WTC11 (cell line): Measurements from ENCODE around the gene MACROH2A2. TPM values are rescaled to one million over a fixed set of nuclear protein-coding genes. Genes with fewer than 3 reads are reported as not detected.

ENCODE experiments used
- ATAC-seq: fragments of 200-7000 bp; cut with Tn5 transposase; 2 replicates; pipeline ENCODE4 v1.10.0; 2021; ENCODE audit warnings: mild to moderate bottlenecking, moderate library complexity
- CTCF ChIA-PET: fragments of 300-600 bp; sonication (Branson Sonifier 250); formaldehyde crosslinking; loops from one replicate; lab custom pipeline; 2021; ENCODE audit warnings: antibody characterized with exemption; lab: Charles Lee
- POLR2A ChIA-PET: fragments of 350-600 bp; sonication (Branson Sonifier 250); formaldehyde crosslinking; loops from one replicate; lab custom pipeline; 2021; ENCODE audit warnings: antibody characterized with exemption; lab: Charles Lee
- DNase-seq: peaks from one replicate; pipeline ENCODE4 v3.0.0; 2021; ENCODE audit warnings: low spot score
- H3K27ac Mint-ChIP-seq: 2 replicates; pipeline ENCODE4 v1.8.0; 2021; ENCODE audit warnings: mixed read lengths
- H3K27me3 Mint-ChIP-seq: 2 replicates; pipeline ENCODE4 v1.8.0; 2021; ENCODE audit warnings: low read depth, mild to moderate bottlenecking, moderate library complexity, mixed read lengths
- H3K36me3 Mint-ChIP-seq: 2 replicates; pipeline ENCODE4 v1.8.0; 2021; ENCODE audit warnings: mixed read lengths
- H3K4me1 Mint-ChIP-seq: 2 replicates; pipeline ENCODE4 v1.8.0; 2022; ENCODE audit warnings: mixed read lengths
- H3K4me3 Mint-ChIP-seq: 2 replicates; pipeline ENCODE4 v1.8.0; 2021; ENCODE audit warnings: mild to moderate bottlenecking, moderate library complexity, mixed read lengths
- H3K9me3 Mint-ChIP-seq: 2 replicates; pipeline ENCODE4 v1.8.0; 2021; ENCODE audit warnings: mixed read lengths
- CDX4 ChIP-seq: fragments of 250-450 bp; sonication (Bioruptor Pico); IDR thresholded peaks from 2 replicates; pipeline ENCODE4 v1.9.0; 2021; ENCODE audit warnings: moderate library complexity, mild to moderate bottlenecking, inconsistent platforms, borderline replicate concordance
- CREM ChIP-seq: sonication (generic); formaldehyde crosslinking; IDR thresholded peaks from 2 replicates; pipeline ENCODE4 v1.8.1; 2022; ENCODE audit warnings: mild to moderate bottlenecking, missing genetic modification reagents, moderate library complexity
- ELF4 ChIP-seq: sonication (generic); formaldehyde crosslinking; IDR thresholded peaks from 2 replicates; pipeline ENCODE4 v1.8.1; 2022; ENCODE audit warnings: low read depth, mild to moderate bottlenecking, moderate library complexity, missing genetic modification reagents
- FOXJ3 ChIP-seq: sonication (generic); formaldehyde crosslinking; IDR thresholded peaks from 2 replicates; pipeline ENCODE4 v1.9.0; 2021; ENCODE audit warnings: missing genetic modification reagents, mild to moderate bottlenecking, borderline replicate concordance
- FOXK1 ChIP-seq: sonication (generic); formaldehyde crosslinking; IDR thresholded peaks from 2 replicates; pipeline ENCODE4 v1.8.0; 2022; ENCODE audit warnings: mild to moderate bottlenecking, moderate library complexity, missing genetic modification reagents
- FOXP1 ChIP-seq: sonication (generic); formaldehyde crosslinking; IDR thresholded peaks from 2 replicates; pipeline ENCODE4 v1.8.0; 2022; ENCODE audit warnings: missing genetic modification reagents, mild to moderate bottlenecking, moderate library complexity, borderline replicate concordance
- GRHL2 ChIP-seq: fragments of 250-450 bp; sonication (Bioruptor Pico); IDR thresholded peaks from 2 replicates; pipeline ENCODE4 v1.8.0; 2022; ENCODE audit warnings: mild to moderate bottlenecking, moderate library complexity; ENCODE audit not compliant: insufficient replicate concordance, severe bottlenecking
- IRF2 ChIP-seq: sonication (generic); formaldehyde crosslinking; IDR thresholded peaks from 2 replicates; pipeline ENCODE4 v1.8.0; 2022; ENCODE audit warnings: low read depth, missing genetic modification reagents, borderline replicate concordance
- KAT7 ChIP-seq: sonication (generic); formaldehyde crosslinking; IDR thresholded peaks from 2 replicates; pipeline ENCODE4 v1.8.1; 2023; ENCODE audit warnings: missing genetic modification reagents, mild to moderate bottlenecking, borderline replicate concordance
- NR2C2 ChIP-seq: sonication (generic); formaldehyde crosslinking; IDR thresholded peaks from 2 replicates; pipeline ENCODE4 v1.8.0; 2022; ENCODE audit warnings: mild to moderate bottlenecking, missing genetic modification reagents
- PRRX2 ChIP-seq: fragments of 250-450 bp; sonication (Bioruptor Pico); IDR thresholded peaks from 2 replicates; pipeline ENCODE4 v1.8.0; 2021; ENCODE audit warnings: mild to moderate bottlenecking
- SMAD3 ChIP-seq: sonication (generic); formaldehyde crosslinking; IDR thresholded peaks from 2 replicates; pipeline ENCODE4 v1.8.0; 2022; ENCODE audit warnings: missing genetic modification reagents, mild to moderate bottlenecking, borderline replicate concordance
- TEAD4 ChIP-seq: sonication (generic); formaldehyde crosslinking; IDR thresholded peaks from 2 replicates; pipeline ENCODE4 v1.8.0; 2022; ENCODE audit warnings: mild to moderate bottlenecking, missing genetic modification reagents
- ZMAT4 ChIP-seq: fragments of 250-450 bp; sonication (Bioruptor Pico); IDR thresholded peaks from 2 replicates; pipeline ENCODE4 v1.9.0; 2021; ENCODE audit warnings: mild to moderate bottlenecking
- ZNF232 ChIP-seq: sonication (generic); formaldehyde crosslinking; IDR thresholded peaks from 2 replicates; pipeline ENCODE4 v1.8.0; 2022; ENCODE audit warnings: mild to moderate bottlenecking, missing genetic modification reagents
- ZNF396 ChIP-seq: fragments of 250-450 bp; sonication (Bioruptor Pico); IDR thresholded peaks from 2 replicates; pipeline ENCODE4 v1.8.0; 2021; ENCODE audit warnings: mild to moderate bottlenecking, moderate library complexity, borderline replicate concordance
- total RNA-seq: library from RNA; stranded (reverse); gene quantifications from 3 replicates; pipeline ENCODE4 v1.2.3, GENCODE V29; 2021
- TF ChIP-seq, protein P1 (sequence below): sonication (generic); formaldehyde crosslinking; IDR thresholded peaks from 2 replicates; pipeline ENCODE4 v1.8.1; 2023; ENCODE audit warnings: mild to moderate bottlenecking, missing genetic modification reagents
- TF ChIP-seq, protein P2 (sequence below): sonication (generic); formaldehyde crosslinking; conservative IDR thresholded peaks from 2 replicates; pipeline ENCODE4 v1.8.1; 2022; ENCODE audit warnings: mild to moderate bottlenecking, missing genetic modification reagents
- TF ChIP-seq, protein P3 (sequence below): sonication (generic); formaldehyde crosslinking; IDR thresholded peaks from 2 replicates; pipeline ENCODE4 v1.8.1; 2023; ENCODE audit warnings: mild to moderate bottlenecking, missing genetic modification reagents, moderate library complexity
- TF ChIP-seq, protein P4 (sequence below): sonication (generic); formaldehyde crosslinking; IDR thresholded peaks from 2 replicates; pipeline ENCODE4 v1.8.1; 2022; ENCODE audit warnings: missing genetic modification reagents, borderline replicate concordance
- TF ChIP-seq, protein P5 (sequence below): sonication (generic); formaldehyde crosslinking; IDR thresholded peaks from 2 replicates; pipeline ENCODE4 v1.8.1; 2023; ENCODE audit warnings: mild to moderate bottlenecking, missing genetic modification reagents
- TF ChIP-seq, protein P6 (sequence below): fragments of 200-600 bp; IDR thresholded peaks from 2 replicates; pipeline ENCODE4 v1.8.0; 2022; ENCODE audit warnings: antibody characterized with exemption

Gene MACROH2A2
- total RNA-seq, 1 experiment from 2014 or later = 35.4 TPM

- no peak for DNase-seq
- ATAC-seq = no peak
- H3K4me3 Mint-ChIP-seq = no peak overlapping the region
- ChIA-PET CTCF (no interaction called here), POLR2A (no interaction called here)
- H3K27me3 Mint-ChIP-seq = no peaks in the 10 kb centered on the region; the same call in 1 of the 2 replicates
- no peaks in the 10 kb centered on the region for H3K9me3 Mint-ChIP-seq
- H3K4me1 Mint-ChIP-seq = no peaks in the 10 kb centered on the region
- H3K36me3 Mint-ChIP-seq = peaks cover 12% of the 10 kb centered on the region
- TF ChIP-seq, protein P1, sequence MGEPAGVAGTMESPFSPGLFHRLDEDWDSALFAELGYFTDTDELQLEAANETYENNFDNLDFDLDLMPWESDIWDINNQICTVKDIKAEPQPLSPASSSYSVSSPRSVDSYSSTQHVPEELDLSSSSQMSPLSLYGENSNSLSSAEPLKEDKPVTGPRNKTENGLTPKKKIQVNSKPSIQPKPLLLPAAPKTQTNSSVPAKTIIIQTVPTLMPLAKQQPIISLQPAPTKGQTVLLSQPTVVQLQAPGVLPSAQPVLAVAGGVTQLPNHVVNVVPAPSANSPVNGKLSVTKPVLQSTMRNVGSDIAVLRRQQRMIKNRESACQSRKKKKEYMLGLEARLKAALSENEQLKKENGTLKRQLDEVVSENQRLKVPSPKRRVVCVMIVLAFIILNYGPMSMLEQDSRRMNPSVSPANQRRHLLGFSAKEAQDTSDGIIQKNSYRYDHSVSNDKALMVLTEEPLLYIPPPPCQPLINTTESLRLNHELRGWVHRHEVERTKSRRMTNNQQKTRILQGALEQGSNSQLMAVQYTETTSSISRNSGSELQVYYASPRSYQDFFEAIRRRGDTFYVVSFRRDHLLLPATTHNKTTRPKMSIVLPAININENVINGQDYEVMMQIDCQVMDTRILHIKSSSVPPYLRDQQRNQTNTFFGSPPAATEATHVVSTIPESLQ (CRISPR knock-in tag) = no peak
- no peak for TF ChIP-seq TEAD4 (CRISPR knock-in tag)
- TF ChIP-seq IRF2 (CRISPR knock-in tag) = no peak
- TF ChIP-seq, protein P2, sequence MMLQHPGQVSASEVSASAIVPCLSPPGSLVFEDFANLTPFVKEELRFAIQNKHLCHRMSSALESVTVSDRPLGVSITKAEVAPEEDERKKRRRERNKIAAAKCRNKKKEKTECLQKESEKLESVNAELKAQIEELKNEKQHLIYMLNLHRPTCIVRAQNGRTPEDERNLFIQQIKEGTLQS (CRISPR knock-in tag) = no peak
- TF ChIP-seq, protein P3, sequence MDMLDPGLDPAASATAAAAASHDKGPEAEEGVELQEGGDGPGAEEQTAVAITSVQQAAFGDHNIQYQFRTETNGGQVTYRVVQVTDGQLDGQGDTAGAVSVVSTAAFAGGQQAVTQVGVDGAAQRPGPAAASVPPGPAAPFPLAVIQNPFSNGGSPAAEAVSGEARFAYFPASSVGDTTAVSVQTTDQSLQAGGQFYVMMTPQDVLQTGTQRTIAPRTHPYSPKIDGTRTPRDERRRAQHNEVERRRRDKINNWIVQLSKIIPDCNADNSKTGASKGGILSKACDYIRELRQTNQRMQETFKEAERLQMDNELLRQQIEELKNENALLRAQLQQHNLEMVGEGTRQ (CRISPR knock-in tag) = no peak
- TF ChIP-seq CDX4 = no peak
- no peak for TF ChIP-seq FOXP1
- no peak for TF ChIP-seq NR2C2 (CRISPR knock-in tag)
- TF ChIP-seq GRHL2 = no peak
- no peak for TF ChIP-seq SMAD3
- TF ChIP-seq, protein P4, sequence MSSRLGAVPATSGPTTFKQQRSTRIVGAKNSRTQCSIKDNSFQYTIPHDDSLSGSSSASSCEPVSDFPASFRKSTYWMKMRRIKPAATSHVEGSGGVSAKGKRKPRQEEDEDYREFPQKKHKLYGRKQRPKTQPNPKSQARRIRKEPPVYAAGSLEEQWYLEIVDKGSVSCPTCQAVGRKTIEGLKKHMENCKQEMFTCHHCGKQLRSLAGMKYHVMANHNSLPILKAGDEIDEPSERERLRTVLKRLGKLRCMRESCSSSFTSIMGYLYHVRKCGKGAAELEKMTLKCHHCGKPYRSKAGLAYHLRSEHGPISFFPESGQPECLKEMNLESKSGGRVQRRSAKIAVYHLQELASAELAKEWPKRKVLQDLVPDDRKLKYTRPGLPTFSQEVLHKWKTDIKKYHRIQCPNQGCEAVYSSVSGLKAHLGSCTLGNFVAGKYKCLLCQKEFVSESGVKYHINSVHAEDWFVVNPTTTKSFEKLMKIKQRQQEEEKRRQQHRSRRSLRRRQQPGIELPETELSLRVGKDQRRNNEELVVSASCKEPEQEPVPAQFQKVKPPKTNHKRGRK = no peak
- TF ChIP-seq KAT7 (CRISPR knock-in tag) = no peak
- no peak for TF ChIP-seq CREM (CRISPR knock-in tag)
- no peak for TF ChIP-seq FOXJ3 (CRISPR knock-in tag)
- TF ChIP-seq, protein P5, sequence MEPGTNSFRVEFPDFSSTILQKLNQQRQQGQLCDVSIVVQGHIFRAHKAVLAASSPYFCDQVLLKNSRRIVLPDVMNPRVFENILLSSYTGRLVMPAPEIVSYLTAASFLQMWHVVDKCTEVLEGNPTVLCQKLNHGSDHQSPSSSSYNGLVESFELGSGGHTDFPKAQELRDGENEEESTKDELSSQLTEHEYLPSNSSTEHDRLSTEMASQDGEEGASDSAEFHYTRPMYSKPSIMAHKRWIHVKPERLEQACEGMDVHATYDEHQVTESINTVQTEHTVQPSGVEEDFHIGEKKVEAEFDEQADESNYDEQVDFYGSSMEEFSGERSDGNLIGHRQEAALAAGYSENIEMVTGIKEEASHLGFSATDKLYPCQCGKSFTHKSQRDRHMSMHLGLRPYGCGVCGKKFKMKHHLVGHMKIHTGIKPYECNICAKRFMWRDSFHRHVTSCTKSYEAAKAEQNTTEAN (CRISPR knock-in tag) = no peak
- no peak for TF ChIP-seq ELF4
- TF ChIP-seq ZMAT4 = no peak
- 0 out of 2 replicates have a peak overlapping the region, but pooled peaks have one; percentile 9 for H3K27ac Mint-ChIP-seq
Observed at GRCh38 chr10:70088308-70088698, 35.7 kb downstream of the MACROH2A2 start.

GRCh38 chr10:70090013-70090412, 37.4 kb downstream of the MACROH2A2 start:
- no peaks in the 10 kb centered on the region; the same call in 1 of the 2 replicates for H3K27me3 Mint-ChIP-seq
- DNase-seq (no peak), ATAC-seq (no peak)
- no peak overlapping the region for H3K27ac Mint-ChIP-seq
- ChIA-PET CTCF (interaction anchor here (0.8 to 1.2 kb wide), 2 partner anchors 17 to 132 kb away, joined by 3 to 6 read pairs; no protein-coding TSS in a partner anchor), POLR2A (no interaction called here)
- H3K4me1 Mint-ChIP-seq = no peaks in the 10 kb centered on the region
- H3K36me3 Mint-ChIP-seq = peaks cover 26% of the 10 kb centered on the region
- no peaks in the 10 kb centered on the region for H3K9me3 Mint-ChIP-seq
- H3K4me3 Mint-ChIP-seq = no peak overlapping the region
- TF ChIP-seq GRHL2 (no peak), ZNF396 (CRISPR knock-in tag) (no peak), PRRX2 (CRISPR knock-in tag) (no peak), FOXK1 (CRISPR knock-in tag) (no peak), ZNF232 (CRISPR knock-in tag) (no peak)
- TF ChIP-seq, protein P5 (CRISPR knock-in tag) = no peak
- TF ChIP-seq, protein P1 (CRISPR knock-in tag) = no peak
- TF ChIP-seq, protein P6, sequence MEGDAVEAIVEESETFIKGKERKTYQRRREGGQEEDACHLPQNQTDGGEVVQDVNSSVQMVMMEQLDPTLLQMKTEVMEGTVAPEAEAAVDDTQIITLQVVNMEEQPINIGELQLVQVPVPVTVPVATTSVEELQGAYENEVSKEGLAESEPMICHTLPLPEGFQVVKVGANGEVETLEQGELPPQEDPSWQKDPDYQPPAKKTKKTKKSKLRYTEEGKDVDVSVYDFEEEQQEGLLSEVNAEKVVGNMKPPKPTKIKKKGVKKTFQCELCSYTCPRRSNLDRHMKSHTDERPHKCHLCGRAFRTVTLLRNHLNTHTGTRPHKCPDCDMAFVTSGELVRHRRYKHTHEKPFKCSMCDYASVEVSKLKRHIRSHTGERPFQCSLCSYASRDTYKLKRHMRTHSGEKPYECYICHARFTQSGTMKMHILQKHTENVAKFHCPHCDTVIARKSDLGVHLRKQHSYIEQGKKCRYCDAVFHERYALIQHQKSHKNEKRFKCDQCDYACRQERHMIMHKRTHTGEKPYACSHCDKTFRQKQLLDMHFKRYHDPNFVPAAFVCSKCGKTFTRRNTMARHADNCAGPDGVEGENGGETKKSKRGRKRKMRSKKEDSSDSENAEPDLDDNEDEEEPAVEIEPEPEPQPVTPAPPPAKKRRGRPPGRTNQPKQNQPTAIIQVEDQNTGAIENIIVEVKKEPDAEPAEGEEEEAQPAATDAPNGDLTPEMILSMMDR = no peak
